ENCODE results near the gene RBMXL2.

RBMXL2 gene

GRCh38 chr11:7115780-7116179, 27.0 kb downstream of the RBMXL2 start:
- Mint-ChIP-seq H3K4me1 (ENCODE audit: low read depth) (no peaks in the 10 kb centered on the region), H3K4me3 (no peak overlapping the region), H3K36me3 (ENCODE audit: low read depth) (no peaks in the 10 kb centered on the region), H3K27ac (no peak overlapping the region), H3K9me3 (no peaks in the 10 kb centered on the region), H3K27me3 (peaks cover 27% of the 10 kb centered on the region)

GRCh38 chr11:7116370-7116769, 27.6 kb downstream of the RBMXL2 start:
- Mint-ChIP-seq H3K9me3 (no peaks in the 10 kb centered on the region), H3K36me3 (ENCODE audit: low read depth) (no peaks in the 10 kb centered on the region), H3K4me1 (ENCODE audit: low read depth) (no peaks in the 10 kb centered on the region), H3K27ac (no peak overlapping the region), H3K27me3 (peaks cover 25% of the 10 kb centered on the region), H3K4me3 (no peak overlapping the region)

GRCh38 chr11:7138051-7138450, 49.3 kb downstream of the RBMXL2 start:
- H3K27me3 Mint-ChIP-seq: peaks cover 24% of the 10 kb centered on the region
- no peak overlapping the region for H3K27ac Mint-ChIP-seq
- no peaks in the 10 kb centered on the region for H3K36me3 Mint-ChIP-seq (ENCODE audit: low read depth)
- no peak overlapping the region for H3K4me3 Mint-ChIP-seq
- no peaks in the 10 kb centered on the region for H3K4me1 Mint-ChIP-seq (ENCODE audit: low read depth)
- no peaks in the 10 kb centered on the region for H3K9me3 Mint-ChIP-seq
